Activated CD4-positive, alpha-beta T cell treated with anti-CD3 and anti-CD28 coated beads, Interleukin-2, amount 50 U/mL, for 4 hours (primary cell): ENCODE data around the gene SPRY4.

Experiments
- DNase-seq, 2 experiments: peaks; one replicate each; pipeline ENCODE4 v3.0.0-alpha.2; 2020

The SPRY4 gene

DNA sequence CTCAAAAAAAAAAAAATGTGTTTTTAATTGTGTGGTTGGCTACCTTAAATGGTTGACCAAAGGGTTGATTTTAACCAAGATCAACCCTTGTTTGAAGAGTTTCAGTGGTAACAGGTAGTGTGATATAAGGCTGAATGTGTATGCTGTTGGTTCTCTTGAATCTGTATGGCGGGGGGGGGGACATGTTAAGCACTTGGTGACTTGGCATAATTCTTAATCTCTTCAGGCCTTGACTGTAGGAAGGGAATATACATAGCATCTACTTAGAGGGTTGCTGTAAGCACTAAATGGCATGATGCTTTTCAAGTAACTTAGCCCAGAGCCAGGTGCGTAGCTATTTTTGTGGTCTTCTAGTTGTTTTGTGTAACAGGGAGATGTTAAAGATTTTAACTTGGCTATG lies 5.6 kb upstream of the SPRY4 start:
- no peak for DNase-seq

DNA sequence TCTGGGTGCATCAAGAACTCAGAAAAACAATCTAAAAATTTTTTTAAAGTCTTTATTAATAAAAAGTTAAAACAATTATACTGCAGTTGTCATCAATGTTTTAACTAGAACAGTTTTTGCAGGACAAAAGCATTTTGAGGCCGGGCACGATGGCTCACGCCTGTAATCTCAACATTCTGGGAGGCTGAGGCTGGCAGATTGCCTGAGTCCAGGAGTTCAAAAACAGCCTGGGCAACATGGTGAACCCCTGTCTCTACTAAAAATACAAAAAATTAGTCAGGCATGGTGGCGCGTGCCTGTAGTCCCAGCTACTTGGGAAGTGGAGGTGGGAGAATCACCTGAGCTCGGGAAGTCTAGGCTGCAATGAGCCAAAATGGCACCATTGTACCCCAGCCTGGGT lies 5.2 kb upstream of the SPRY4 start:
- no peak for DNase-seq

- DNase-seq: no peak
Measured at GRCh38 chr5:142327111-142327842, 2.5 kb upstream of the SPRY4 start.

DNA sequence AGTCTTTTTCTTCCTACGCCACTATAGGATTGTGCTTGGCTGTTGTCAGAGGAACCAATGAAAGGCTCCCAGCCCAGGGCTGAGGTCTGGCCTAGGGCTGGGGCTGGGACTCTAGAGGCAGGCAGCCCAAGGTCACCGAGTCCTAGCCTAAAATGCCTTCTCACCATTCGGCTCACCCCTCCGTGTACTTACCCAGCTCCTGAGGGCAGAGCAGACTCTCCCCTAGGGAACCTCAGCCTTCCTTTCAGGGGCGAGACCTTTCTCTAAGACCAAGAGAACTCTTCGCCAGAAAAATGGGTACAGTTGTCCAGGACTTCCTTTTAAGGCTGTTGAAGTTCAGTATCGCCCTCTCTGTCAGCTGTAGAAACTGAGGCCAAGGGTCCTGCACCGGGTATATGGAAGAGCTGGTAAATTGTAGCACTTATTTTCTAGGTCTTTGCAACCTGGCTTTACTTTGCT lies 1.7 kb upstream of the SPRY4 start:
- DNase-seq: no peak

- DNase-seq: peak in 1 of 2 experiments; percentile 14
Measured at GRCh38 chr5:142325725-142326479, 1.1 kb upstream of the SPRY4 start.

DNA sequence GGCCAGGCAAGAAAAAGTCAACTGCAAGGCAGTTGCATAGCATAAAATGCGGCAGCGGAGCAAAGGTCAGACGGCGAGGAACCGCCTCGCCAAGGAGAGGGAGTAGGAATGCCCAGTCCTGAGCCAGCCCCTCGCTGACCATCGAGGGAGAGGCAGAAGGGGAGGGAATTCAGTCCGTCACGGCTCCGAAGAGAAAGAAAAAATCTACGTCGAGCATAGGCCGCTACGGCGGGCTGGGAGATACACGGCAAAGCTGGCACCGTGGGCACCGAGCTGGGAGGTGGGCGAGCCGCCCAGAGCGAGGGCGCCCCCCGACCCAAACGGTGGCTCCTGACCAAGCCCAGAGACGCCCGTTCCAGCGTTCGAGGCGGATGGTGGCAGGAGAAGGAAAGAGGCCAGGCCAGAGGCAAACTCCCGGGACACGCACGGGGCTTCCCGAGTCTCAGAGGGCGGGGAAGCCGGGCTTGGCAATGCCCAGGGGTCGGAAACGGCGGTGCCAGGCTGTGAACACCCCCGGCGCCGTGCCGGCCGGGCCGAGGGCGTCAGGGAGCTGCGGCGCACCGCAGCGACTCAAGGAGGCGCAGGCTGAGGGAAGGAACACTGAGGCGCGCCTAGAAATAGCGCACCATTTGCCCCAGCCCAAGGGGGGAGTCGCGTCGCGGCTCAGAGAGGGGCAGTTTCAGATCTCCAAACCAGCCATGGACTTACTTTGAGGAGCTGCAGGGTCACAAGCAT lies 518 bp downstream of the SPRY4 start:
- DNase-seq: peak in 1 of 2 experiments; percentile 24

- no peak for DNase-seq
Measured at GRCh38 chr5:142323480-142324135, 1.2 kb downstream of the SPRY4 start.

DNA sequence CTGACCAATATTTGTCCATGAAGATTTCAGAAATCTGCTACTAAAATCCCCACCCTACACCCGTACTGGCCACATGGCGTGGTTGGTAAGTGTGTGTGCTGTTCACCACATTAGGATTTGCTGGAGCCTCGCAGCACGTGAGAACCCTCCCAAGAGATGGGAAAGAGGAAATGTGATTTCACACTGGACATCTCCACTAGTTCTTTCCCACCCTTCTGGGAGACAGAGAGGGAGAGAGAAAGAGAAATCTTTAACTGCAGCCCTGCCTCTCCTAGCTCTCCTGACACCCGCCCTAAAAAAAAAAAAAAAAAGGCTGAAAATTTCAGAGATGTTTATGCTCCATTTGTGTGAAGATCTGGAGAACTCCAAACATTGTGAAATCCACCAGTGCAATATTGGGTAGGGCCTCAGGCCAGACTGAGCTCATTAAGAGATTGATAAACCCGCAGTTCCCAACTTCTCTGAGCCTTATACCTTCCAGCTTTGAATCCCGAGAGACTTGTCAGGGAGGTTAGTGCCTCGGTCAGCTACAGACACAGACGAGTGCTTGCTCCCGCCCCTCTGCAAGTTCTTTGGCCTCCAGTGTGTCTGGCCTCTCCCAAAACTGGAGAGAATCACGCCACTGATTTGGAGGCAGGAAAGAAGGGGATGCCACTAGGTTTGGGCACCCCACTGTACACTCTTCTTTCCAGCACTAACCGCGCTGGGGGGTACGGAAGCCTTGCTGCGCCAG lies 1.9 kb downstream of the SPRY4 start:
- DNase-seq: no peak

DNA sequence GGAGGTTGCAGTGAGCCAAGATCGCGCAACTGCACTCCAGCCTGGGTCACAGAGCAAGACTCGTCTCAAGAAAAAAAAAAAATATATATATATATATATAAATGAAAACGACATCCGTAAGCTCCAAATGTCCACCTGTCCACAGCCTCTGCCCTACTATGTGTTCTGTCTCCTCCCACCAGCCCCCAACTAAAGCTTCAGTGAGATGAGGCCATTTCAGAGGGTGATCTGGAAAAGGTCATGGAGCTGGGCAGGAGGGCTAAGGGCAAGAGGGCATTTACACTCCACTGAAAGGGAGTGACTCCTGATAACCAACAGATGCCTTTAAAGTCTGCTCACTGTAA lies 2.4 kb downstream of the SPRY4 start:
- DNase-seq: no peak

DNA sequence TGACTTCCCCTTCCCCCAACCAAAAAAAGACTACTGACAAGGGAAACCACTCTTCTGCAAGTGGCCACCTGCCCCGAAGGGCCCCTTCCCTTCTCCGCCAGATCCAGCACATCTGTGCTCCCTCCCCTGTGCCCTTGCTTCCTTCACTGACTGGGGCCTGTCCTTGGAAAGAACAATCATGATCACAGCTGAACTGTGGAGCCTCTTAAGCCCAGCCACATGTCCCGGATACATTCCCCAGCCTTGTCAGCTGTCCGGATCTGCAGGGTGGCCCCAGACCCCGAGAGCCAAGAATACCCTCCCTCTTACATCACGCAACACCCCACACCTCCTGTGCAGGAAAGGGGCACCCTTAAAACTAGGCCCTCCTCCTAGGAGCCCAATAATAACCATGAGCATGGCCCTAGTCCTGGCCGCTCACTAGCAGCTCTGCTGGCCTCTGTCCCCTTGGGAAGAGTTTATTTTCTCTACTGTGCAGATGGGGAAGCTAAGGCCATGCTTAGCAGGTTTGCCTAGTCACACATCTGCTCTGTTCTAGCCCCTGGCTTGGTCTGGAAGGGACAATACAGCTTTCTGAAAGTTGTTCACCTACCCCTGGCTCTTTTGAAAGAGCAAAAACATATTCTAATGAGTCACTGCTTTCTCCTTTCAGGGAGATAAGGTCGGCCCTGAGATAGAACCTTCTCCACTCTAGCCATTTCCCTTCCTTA lies 3.8 kb downstream of the SPRY4 start:
- no peak for DNase-seq

DNA sequence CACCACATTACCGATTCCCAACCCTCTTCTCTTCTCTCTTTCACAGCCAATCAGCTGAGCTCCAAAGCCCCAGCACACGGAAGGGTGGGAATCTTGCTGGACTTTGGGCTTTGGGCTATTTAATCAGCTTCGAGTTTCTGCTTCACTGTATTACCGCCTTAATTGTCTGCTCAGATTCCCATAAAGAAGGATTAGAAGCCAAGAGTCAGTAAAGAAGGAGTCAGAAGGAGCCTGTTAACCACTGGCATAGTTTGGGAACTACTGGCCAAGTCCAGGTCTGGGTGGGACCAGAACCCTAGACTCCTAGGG lies 4.4 kb downstream of the SPRY4 start:
- DNase-seq: no peak

DNA sequence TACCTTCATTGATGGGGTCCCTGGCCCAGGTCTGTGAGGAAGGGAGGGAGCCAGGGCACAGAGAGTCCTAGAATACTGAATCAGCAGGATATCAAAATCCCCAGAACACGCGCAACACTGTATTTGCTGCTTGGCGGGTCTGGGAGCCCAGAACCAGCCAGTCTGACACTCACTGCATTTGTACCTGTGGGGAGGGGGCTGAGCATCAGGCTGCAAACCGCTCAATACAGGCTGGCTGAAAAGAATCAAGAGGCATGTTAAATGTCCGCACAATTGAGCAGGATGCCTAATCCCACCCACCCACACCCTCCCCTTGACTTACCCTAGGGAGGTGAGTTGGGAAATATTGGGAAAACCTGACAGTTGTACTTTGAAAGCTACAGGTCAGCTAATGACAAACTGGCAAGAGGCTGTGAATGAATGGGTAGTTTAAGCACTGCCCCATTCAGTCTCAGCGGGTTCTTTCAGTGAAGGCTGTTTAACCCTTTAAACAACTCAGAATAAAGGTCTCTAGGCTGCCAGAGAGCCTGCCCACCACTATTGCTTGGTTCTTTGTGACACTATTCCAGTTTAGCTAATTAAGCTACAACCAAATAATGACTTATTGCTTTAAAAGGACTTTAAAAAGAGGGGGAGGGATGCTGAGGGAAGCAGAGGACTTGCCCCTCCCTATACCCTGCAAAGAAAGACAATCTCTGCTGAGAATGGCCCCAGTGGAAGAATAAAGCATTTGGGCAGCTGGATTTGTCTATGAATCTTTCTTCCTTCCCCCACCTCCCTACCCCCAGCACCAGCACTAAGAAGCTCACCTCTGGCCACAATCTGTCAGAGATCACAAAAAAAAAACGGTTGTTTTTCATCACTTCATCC lies 5.0 kb downstream of the SPRY4 start:
- no peak for DNase-seq

GRCh38 chr5:142319105-142319504 lies 5.7 kb downstream of the SPRY4 start:
- DNase-seq: no peak

DNA sequence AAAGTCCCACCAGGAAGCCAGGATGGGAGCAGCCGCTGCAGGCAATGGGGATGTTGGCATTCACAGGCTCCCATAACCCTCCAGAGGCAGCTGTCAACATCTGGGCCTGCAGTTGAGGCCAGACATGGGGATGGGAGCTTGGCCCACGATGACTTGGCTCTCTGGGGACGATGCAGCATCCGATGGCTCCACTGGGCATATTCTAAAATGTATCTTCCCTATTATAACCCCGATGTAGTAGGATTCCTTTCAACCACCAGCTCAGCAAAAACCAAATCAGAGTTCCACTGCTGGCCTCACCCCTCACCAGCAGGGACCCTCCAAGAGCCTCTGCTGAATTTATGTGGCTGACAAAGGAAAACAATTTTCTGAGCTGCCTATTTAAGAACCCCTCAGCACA lies 7.1 kb downstream of the SPRY4 start:
- no peak for DNase-seq

DNA sequence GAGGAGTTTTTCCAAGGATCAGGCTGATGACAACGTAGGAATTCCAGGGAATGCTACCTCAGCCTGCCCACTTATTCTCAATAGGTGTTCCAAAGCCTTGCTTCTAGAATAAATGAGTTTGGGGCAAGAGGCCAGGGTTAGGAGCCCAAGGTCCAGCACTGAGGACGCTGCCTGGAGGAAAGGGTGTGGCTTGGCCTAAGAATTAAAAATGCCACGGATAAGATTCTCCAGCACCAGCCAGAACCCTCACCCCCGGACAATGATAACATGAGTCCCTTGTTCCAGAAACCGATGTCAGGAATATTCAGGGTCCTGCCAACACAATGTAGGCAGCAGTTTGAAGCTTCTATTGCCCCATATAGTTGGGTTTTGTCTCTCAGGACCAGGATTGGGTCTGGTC lies 7.6 kb downstream of the SPRY4 start:
- no peak for DNase-seq

- DNase-seq: no peak
Measured at GRCh38 chr5:142316681-142317080, 8.1 kb downstream of the SPRY4 start.

- no peak for DNase-seq
Measured at GRCh38 chr5:142316051-142316450, 8.8 kb downstream of the SPRY4 start.

- no peak for DNase-seq
Measured at GRCh38 chr5:142315096-142315900, 9.5 kb downstream of the SPRY4 start.

DNA sequence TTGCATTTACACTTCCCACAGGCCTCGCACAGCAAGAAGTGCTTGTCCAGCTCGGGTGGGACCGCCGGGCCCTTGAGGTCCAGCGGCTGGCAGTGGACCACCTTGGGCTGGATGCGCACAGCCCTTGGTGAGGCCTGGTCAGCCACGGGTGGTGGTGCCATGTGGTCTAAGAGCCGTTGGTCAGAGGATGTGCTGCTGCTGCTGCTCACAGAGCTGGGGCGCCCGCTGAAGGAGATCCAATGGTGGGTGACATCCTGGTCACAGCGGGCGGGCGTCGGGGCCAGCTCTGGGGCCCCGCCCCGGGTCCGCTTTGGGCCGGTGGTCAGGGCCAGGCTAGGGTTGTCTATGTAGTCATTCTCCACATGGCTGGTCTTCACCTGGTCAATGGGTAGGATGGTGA lies 10.2 kb downstream of the SPRY4 start:
- no peak for DNase-seq

DNA sequence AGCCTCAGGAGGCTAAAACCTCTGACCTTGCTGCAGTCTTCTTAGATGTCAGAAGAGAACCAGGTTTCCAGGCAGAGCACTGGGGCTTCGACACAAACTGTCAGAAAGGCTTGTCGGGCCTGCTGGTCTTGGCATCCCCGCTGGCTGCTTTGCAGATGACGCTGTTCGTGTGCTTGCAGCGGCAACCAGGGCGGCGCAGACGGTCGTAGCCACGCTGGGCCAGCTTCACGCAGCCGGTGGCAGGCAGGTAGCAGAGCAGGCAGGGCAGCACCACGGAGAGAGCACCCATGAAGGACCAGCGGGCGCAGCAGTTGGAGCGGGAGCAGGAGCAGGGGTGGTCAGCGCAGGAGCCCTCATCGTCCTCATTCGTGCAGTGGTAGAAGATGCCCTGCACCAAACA lies 10.7 kb downstream of the SPRY4 start:
- no peak for DNase-seq
